ENCODE results near the gene VGLL4.

The VGLL4 gene

DNA sequence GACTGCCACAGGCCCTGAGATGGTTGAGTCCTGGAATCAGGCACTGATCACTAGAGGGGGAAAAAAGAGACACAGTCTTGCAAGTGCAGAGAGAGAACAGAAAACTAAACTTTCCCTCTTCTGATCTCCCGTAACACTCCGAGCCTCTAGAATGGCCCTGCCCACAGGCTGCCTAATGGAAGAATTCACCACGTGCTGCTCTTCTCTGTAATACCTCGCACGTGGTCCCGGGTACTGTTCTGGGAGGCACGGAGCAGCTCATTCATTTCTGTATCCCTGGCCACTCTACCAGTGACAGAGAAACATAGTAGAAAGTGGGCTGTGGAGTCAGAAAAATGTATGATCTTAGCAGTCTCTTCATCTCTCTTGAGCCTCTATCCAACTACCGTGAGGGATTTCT is 30.4 kb downstream of the VGLL4 start:
- Histone ChIP-seq H3K9me3 (no peaks in the 10 kb centered on the region), H3K4me3 (ENCODE audit: low read depth, low read length) (no peak overlapping the region), H3K36me3 (no peaks in the 10 kb centered on the region), H3K4me1 (peaks cover 4% of the 10 kb centered on the region), H3K27me3 (no peaks in the 10 kb centered on the region)
- no peak for DNase-seq
- TF ChIP-seq, protein P1, sequence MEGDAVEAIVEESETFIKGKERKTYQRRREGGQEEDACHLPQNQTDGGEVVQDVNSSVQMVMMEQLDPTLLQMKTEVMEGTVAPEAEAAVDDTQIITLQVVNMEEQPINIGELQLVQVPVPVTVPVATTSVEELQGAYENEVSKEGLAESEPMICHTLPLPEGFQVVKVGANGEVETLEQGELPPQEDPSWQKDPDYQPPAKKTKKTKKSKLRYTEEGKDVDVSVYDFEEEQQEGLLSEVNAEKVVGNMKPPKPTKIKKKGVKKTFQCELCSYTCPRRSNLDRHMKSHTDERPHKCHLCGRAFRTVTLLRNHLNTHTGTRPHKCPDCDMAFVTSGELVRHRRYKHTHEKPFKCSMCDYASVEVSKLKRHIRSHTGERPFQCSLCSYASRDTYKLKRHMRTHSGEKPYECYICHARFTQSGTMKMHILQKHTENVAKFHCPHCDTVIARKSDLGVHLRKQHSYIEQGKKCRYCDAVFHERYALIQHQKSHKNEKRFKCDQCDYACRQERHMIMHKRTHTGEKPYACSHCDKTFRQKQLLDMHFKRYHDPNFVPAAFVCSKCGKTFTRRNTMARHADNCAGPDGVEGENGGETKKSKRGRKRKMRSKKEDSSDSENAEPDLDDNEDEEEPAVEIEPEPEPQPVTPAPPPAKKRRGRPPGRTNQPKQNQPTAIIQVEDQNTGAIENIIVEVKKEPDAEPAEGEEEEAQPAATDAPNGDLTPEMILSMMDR (IDR thresholded peaks at IDR 0.05; ENCODE audit: low read depth, low read length): no peak

DNA sequence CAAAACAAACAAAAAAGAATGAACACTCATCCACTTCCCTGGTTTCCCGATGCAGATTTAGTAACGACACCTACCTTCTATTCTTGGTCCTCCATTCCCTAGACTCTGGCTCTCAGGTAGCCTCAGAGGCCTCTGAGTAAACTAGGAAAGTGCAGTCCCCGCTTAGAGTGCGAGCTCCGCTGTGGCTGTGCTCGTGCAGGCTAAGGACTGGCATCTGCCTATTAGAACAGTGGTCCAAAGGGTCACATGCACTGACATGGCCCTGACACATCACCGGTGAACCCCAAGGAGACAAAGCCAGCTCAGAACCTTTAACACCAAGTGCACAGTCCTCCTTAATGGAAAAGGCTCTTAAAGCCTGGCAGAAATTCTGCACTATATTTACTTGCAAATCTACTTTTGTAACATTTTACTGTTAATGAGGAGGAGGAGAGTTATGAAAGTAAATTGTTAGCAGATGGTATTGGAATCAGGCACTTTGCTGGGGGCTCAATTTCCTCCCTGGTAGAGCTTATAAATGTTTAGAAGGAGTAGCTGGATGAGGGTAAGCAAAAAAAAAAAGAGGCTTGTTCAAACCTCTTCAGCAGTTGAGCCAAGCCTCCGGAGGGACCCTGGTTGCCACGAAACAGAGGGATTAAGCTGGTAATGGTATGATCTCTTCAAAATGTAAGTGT is 31.1 kb downstream of the VGLL4 start:
- Histone ChIP-seq H3K27me3 (no peaks in the 10 kb centered on the region), H3K9me3 (no peaks in the 10 kb centered on the region), H3K4me3 (ENCODE audit: low read depth, low read length) (no peak overlapping the region), H3K36me3 (no peaks in the 10 kb centered on the region), H3K4me1 (peaks cover 4% of the 10 kb centered on the region)
- TF ChIP-seq, protein P1 (IDR thresholded peaks at IDR 0.05; ENCODE audit: low read depth, low read length): no peak
- no peak for DNase-seq

DNA sequence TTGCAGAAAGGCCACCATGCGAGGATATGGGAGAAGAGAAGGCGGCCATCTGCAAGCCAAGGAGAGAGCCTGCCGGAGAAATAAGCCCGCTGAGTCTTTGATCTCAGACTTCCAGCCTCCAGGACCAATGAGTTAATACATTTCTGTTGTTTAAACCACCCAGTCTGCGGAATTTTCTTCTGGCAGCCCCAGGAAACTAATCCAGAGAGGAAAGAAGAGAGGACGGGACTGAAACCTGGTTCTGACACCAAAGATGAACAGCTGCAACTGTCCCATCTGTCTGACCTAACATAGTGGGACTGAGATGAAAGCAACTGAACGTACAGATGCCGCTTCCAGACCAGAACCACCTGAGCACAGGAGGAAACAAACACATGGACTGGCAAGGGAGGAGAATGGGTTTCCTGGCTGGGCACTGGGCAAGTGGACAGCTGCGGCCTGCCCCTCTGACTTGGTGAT is 32.3 kb downstream of the VGLL4 start:
- DNase-seq: no peak
- Histone ChIP-seq H3K36me3 (no peaks in the 10 kb centered on the region), H3K4me3 (ENCODE audit: low read depth, low read length) (no peak overlapping the region), H3K9me3 (no peaks in the 10 kb centered on the region), H3K4me1 (peaks cover 4% of the 10 kb centered on the region), H3K27me3 (no peaks in the 10 kb centered on the region)
- TF ChIP-seq, protein P1 (IDR thresholded peaks at IDR 0.05; ENCODE audit: low read depth, low read length): no peak

DNA sequence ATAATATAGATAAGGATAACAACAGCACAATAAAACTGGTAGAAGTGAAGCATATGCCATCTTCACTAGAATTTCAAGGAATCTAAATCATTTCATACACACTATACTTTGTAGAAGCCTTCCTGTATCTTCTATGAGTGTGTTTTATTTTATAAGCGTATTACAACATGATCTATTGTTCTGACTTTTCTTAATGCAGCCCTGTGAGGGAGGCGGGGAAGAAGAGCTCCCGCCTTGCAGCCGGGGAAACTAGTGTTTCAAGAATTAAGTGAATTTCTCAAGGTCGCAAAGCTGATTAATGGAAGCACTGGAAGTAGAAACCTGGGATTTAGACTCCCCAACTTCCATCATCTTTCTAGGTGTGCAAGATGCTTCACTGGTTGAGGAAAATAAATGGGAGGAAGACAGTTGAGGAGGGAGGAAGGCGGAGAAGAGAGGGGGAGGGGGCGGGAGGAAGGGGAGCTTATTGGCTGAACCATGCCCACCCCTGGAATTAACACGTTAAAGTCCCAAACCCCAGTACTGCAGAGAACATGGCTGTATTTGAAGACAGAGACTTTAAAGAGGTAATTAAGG is 32.9 kb downstream of the VGLL4 start:
- Histone ChIP-seq H3K9me3 (no peaks in the 10 kb centered on the region), H3K36me3 (no peaks in the 10 kb centered on the region), H3K27me3 (no peaks in the 10 kb centered on the region), H3K4me1 (peaks cover 4% of the 10 kb centered on the region), H3K4me3 (ENCODE audit: low read depth, low read length) (no peak overlapping the region)
- DNase-seq: no peak
- TF ChIP-seq, protein P1 (IDR thresholded peaks at IDR 0.05; ENCODE audit: low read depth, low read length): no peak

DNA sequence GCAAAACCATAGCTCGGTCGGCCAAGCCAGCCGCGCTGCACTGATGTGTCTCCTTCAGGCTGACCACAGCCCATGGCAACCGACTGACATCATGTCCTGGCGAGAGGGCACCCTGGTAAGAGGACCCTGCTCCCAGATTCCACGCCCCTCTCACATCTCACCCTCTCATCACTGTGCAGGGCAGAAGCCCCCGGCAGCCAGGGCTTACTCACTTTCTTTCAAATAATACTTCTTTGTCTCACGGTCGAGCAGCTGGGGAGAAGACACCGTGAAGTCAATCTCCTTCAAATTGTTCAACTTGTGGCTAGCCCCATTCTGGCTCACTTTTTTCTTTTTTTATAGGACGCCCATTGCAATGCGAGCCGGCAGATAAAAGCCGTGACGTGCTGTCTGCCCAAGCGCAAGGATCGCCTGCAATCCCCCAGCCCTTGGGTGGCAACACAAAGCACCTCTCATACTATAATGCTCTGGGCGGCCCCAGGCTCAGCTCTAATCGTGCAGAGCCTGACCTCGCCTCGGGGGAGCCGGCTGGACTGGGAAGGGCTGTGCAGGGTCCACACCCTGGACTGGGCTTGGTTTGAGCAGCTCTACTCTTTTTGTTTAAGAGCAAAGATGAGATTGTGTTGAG is 33.6 kb downstream of the VGLL4 start:
- peaks cover 4% of the 10 kb centered on the region for H3K4me1 ChIP-seq
- peak; percentile 15 for DNase-seq

More for the DNA sequence above, 33.6 kb downstream of the VGLL4 start:
- H3K36me3 ChIP-seq: no peaks in the 10 kb centered on the region
- H3K27me3 ChIP-seq: no peaks in the 10 kb centered on the region
- TF ChIP-seq, protein P1 (IDR thresholded peaks at IDR 0.05; ENCODE audit: low read depth, low read length): no peak
- H3K4me3 ChIP-seq (ENCODE audit: low read depth, low read length): no peak overlapping the region
- no peaks in the 10 kb centered on the region for H3K9me3 ChIP-seq

All from BE2C (cell line).